HepG2 (cell line): Measurements from ENCODE around the gene RAB35. TPM values are rescaled to one million over a fixed set of nuclear protein-coding genes. Genes with fewer than 3 reads are reported as not detected.

Experiments
- FOXC1 ChIP-seq: sonication (generic); formaldehyde crosslinking; IDR thresholded peaks from 2 replicates; pipeline ENCODE4 v1.8.0; 2022; ENCODE audit warnings: mild to moderate bottlenecking, missing genetic modification reagents, borderline replicate concordance
- HMGA1 ChIP-seq: sonication (generic); formaldehyde crosslinking; conservative IDR thresholded peaks from 2 replicates; pipeline ENCODE4 v1.4.0; 2020; ENCODE audit warnings: missing genetic modification reagents
- RFX1 ChIP-seq: fragments of 450-650 bp; IDR thresholded peaks from 2 replicates; pipeline ENCODE4 v1.6.1; 2017
- TAF15 ChIP-seq: fragments of 200-400 bp; formaldehyde crosslinking; IDR thresholded peaks from one replicate; pipeline ENCODE4 v1.6.1; 2018; ENCODE audit warnings: mild to moderate bottlenecking, low read depth, low read length; ENCODE audit not compliant: poor library complexity, severe bottlenecking
- TBX2 ChIP-seq: sonication (generic); formaldehyde crosslinking; IDR thresholded peaks from 2 replicates; pipeline ENCODE4 v1.5.0; 2020; ENCODE audit warnings: missing genetic modification reagents, mild to moderate bottlenecking, borderline replicate concordance
- ZKSCAN5 ChIP-seq: sonication (generic); formaldehyde crosslinking; IDR thresholded peaks from 2 replicates; pipeline ENCODE4 v1.5.1; 2020; ENCODE audit warnings: mild to moderate bottlenecking, missing genetic modification reagents
- ZNF329 ChIP-seq: sonication (generic); formaldehyde crosslinking; IDR thresholded peaks from 2 replicates; pipeline ENCODE4 v1.9.0; 2021; ENCODE audit warnings: low read depth, mild to moderate bottlenecking, missing genetic modification reagents
- ZNF484 ChIP-seq: sonication (generic); formaldehyde crosslinking; IDR thresholded peaks from 2 replicates; pipeline ENCODE4 v1.5.1; 2020; ENCODE audit warnings: mild to moderate bottlenecking, low read depth, missing genetic modification reagents, borderline replicate concordance
- polyA plus RNA-seq, 8 experiments: library from polyadenylated mRNA; depleted of rRNA in 3 of 8; stranded (reverse) in 7 of 8; unstranded in 1 of 8; fragments of >200 nt; fragmentation: Illumina TruSeq in 4 of 8; extraction: Trizol in 4 of 8; gene quantifications; 2 replicates each; pipeline versions ENCODE4 v1.2.1 to v1.2.3, GENCODE V29; 2011 to 2016; ENCODE audit warnings: low read depth in 4 of 8, missing spikeins in 1 of 8, mixed read lengths in 1 of 8; ENCODE audit not compliant: insufficient read depth in 1 of 8
- total RNA-seq, 5 experiments: library from RNA; depleted of rRNA; stranded (reverse); fragments of >200 nt; fragmentation: Illumina TruSeq; extraction: Trizol; gene quantifications; 2 replicates each; pipeline ENCODE4 v1.2.3, GENCODE V29; 2016; ENCODE audit warnings: low read depth in 1 of 5
- TF ChIP-seq, protein P1 (sequence below): sonication (generic); formaldehyde crosslinking; IDR thresholded peaks from 2 replicates; pipeline ENCODE4 v1.4.0; 2020; ENCODE audit warnings: mild to moderate bottlenecking, missing genetic modification reagents
- TF ChIP-seq, protein P2 (sequence below): sonication (generic); formaldehyde crosslinking; IDR thresholded peaks from 2 replicates; pipeline ENCODE4 v1.4.0; 2020; ENCODE audit warnings: missing genetic modification reagents
- TF ChIP-seq, protein P3 (sequence below): sonication (generic); formaldehyde crosslinking; conservative IDR thresholded peaks from 2 replicates; pipeline ENCODE4 v1.4.0; 2020; ENCODE audit warnings: mild to moderate bottlenecking, missing genetic modification reagents, moderate library complexity
- TF ChIP-seq, protein P4 (sequence below): sonication (generic); formaldehyde crosslinking; IDR thresholded peaks from 2 replicates; pipeline ENCODE4 v1.4.0; 2020; ENCODE audit warnings: missing genetic modification reagents, borderline replicate concordance
- TF ChIP-seq, protein P5 (sequence below): sonication (generic); formaldehyde crosslinking; IDR thresholded peaks from 2 replicates; pipeline ENCODE4 v1.4.0; 2020; ENCODE audit warnings: missing genetic modification reagents
- TF ChIP-seq, protein P6 (sequence below): IDR thresholded peaks from 2 replicates; pipeline ENCODE4 v1.6.1; 2016; ENCODE audit warnings: missing genetic modification reagents, missing compliant biosample characterization
- TF ChIP-seq, protein P7 (sequence below): sonication (generic); formaldehyde crosslinking; IDR thresholded peaks from 2 replicates; pipeline ENCODE4 v1.4.0; 2020; ENCODE audit warnings: missing genetic modification reagents
- TF ChIP-seq, protein P8 (sequence below): IDR thresholded peaks from 2 replicates; pipeline ENCODE4 v1.6.1; 2016

RAB35 gene
- total and polyA plus RNA-seq, 2 of the 13 experiments (the other 11 are each of a cell fraction or from before 2014, with no cell fraction given) = 25.2 to 29.1 TPM

DNA sequence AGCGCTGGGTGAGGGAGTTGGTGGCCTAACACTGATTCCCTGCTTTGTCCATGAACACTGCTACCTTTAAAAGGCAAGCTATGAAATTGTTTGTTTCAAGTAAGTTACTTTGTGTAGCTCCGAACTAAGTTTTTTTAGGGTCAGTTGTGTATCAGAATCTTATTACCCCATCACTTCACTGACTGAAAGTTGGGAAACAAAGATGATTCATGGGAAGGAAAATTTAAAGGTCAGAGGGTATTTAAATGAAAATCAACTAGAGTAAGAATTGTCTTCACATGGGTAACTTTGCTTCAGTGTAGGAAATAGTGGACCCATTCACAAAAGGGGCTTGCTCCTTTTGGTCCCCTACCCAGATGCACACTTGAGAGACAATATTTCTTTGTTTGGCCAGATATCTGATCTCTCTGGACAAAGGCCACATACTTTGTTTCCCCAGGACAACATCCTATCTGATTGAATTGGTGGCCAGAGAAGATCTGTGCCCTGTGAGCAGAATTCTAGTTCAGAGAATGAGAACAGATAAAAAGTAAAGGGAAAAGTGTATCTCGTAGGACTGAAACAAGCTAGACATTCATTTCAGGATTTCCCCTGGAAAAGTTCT, 53.5 kb downstream of the RAB35 start (continued):
- TF ChIP-seq, protein P1, sequence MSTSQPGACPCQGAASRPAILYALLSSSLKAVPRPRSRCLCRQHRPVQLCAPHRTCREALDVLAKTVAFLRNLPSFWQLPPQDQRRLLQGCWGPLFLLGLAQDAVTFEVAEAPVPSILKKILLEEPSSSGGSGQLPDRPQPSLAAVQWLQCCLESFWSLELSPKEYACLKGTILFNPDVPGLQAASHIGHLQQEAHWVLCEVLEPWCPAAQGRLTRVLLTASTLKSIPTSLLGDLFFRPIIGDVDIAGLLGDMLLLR = no peak
- TF ChIP-seq, protein P2, sequence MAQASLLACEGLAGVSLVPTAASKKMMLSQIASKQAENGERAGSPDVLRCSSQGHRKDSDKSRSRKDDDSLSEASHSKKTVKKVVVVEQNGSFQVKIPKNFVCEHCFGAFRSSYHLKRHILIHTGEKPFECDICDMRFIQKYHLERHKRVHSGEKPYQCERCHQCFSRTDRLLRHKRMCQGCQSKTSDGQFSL (CRISPR knock-in tag) = no peak
- TF ChIP-seq, protein P3, sequence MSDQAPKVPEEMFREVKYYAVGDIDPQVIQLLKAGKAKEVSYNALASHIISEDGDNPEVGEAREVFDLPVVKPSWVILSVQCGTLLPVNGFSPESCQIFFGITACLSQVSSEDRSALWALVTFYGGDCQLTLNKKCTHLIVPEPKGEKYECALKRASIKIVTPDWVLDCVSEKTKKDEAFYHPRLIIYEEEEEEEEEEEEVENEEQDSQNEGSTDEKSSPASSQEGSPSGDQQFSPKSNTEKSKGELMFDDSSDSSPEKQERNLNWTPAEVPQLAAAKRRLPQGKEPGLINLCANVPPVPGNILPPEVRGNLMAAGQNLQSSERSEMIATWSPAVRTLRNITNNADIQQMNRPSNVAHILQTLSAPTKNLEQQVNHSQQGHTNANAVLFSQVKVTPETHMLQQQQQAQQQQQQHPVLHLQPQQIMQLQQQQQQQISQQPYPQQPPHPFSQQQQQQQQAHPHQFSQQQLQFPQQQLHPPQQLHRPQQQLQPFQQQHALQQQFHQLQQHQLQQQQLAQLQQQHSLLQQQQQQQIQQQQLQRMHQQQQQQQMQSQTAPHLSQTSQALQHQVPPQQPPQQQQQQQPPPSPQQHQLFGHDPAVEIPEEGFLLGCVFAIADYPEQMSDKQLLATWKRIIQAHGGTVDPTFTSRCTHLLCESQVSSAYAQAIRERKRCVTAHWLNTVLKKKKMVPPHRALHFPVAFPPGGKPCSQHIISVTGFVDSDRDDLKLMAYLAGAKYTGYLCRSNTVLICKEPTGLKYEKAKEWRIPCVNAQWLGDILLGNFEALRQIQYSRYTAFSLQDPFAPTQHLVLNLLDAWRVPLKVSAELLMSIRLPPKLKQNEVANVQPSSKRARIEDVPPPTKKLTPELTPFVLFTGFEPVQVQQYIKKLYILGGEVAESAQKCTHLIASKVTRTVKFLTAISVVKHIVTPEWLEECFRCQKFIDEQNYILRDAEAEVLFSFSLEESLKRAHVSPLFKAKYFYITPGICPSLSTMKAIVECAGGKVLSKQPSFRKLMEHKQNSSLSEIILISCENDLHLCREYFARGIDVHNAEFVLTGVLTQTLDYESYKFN (CRISPR knock-in tag) = peak; percentile 56
- TF ChIP-seq, protein P4, sequence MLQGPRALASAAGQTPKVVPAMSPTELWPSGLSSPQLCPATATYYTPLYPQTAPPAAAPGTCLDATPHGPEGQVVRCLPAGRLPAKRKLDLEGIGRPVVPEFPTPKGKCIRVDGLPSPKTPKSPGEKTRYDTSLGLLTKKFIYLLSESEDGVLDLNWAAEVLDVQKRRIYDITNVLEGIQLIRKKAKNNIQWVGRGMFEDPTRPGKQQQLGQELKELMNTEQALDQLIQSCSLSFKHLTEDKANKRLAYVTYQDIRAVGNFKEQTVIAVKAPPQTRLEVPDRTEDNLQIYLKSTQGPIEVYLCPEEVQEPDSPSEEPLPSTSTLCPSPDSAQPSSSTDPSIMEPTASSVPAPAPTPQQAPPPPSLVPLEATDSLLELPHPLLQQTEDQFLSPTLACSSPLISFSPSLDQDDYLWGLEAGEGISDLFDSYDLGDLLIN (CRISPR knock-in tag) = no peak
- TF ChIP-seq HMGA1 (no peak), RFX1 (no peak), ZNF484 (no peak), TAF15 (no peak), TBX2 (no peak), ZNF329 (CRISPR knock-in tag) (no peak), FOXC1 (CRISPR knock-in tag) (no peak), ZKSCAN5 (no peak)
- TF ChIP-seq, protein P5, sequence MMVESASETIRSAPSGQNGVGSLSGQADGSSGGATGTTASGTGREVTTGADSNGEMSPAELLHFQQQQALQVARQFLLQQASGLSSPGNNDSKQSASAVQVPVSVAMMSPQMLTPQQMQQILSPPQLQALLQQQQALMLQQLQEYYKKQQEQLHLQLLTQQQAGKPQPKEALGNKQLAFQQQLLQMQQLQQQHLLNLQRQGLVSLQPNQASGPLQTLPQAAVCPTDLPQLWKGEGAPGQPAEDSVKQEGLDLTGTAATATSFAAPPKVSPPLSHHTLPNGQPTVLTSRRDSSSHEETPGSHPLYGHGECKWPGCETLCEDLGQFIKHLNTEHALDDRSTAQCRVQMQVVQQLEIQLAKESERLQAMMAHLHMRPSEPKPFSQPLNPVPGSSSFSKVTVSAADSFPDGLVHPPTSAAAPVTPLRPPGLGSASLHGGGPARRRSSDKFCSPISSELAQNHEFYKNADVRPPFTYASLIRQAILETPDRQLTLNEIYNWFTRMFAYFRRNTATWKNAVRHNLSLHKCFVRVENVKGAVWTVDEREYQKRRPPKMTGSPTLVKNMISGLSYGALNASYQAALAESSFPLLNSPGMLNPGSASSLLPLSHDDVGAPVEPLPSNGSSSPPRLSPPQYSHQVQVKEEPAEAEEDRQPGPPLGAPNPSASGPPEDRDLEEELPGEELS (CRISPR knock-in tag) = peak; percentile 26; the same call in 1 of the 2 replicates
- TF ChIP-seq, protein P6, sequence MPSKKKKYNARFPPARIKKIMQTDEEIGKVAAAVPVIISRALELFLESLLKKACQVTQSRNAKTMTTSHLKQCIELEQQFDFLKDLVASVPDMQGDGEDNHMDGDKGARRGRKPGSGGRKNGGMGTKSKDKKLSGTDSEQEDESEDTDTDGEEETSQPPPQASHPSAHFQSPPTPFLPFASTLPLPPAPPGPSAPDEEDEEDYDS (CRISPR knock-in tag) = no peak
- TF ChIP-seq, protein P7, sequence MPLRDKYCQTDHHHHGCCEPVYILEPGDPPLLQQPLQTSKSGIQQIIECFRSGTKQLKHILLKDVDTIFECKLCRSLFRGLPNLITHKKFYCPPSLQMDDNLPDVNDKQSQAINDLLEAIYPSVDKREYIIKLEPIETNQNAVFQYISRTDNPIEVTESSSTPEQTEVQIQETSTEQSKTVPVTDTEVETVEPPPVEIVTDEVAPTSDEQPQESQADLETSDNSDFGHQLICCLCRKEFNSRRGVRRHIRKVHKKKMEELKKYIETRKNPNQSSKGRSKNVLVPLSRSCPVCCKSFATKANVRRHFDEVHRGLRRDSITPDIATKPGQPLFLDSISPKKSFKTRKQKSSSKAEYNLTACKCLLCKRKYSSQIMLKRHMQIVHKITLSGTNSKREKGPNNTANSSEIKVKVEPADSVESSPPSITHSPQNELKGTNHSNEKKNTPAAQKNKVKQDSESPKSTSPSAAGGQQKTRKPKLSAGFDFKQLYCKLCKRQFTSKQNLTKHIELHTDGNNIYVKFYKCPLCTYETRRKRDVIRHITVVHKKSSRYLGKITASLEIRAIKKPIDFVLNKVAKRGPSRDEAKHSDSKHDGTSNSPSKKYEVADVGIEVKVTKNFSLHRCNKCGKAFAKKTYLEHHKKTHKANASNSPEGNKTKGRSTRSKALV (CRISPR knock-in tag) = no peak
- TF ChIP-seq, protein P8, sequence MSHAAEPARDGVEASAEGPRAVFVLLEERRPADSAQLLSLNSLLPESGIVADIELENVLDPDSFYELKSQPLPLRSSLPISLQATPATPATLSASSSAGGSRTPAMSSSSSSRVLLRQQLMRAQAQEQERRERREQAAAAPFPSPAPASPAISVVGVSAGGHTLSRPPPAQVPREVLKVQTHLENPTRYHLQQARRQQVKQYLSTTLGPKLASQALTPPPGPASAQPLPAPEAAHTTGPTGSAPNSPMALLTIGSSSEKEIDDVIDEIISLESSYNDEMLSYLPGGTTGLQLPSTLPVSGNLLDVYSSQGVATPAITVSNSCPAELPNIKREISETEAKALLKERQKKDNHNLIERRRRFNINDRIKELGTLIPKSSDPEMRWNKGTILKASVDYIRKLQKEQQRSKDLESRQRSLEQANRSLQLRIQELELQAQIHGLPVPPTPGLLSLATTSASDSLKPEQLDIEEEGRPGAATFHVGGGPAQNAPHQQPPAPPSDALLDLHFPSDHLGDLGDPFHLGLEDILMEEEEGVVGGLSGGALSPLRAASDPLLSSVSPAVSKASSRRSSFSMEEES = no peak
- TF ChIP-seq, all 625 proteins: peak for 16
